Karpas-422 (cell line): ENCODE measurements around the gene HK1. TPM values are rescaled to one million over a fixed set of nuclear protein-coding genes. Genes with fewer than 3 reads are reported as not detected.

Experiments used
- DNase-seq: peaks from one replicate; pipeline ENCODE4 v3.0.0-alpha.2; 2015
- H2AFZ ChIP-seq: fragments of 200-600 bp; sonication (generic); 2 replicates; pipeline ENCODE4 v1.6.1; 2014; ENCODE audit warnings: antibody characterized with exemption, low read length, mixed read lengths
- H3K27ac ChIP-seq: fragments of 200-600 bp; sonication (generic); 2 replicates; pipeline ENCODE4 v1.5.1; 2014; ENCODE audit warnings: mild to moderate bottlenecking, low read length, moderate library complexity
- H3K27me3 ChIP-seq: fragments of 200-600 bp; sonication (generic); 2 replicates; pipeline ENCODE4 v1.6.1; 2014; ENCODE audit warnings: low read length, mixed read lengths
- H3K36me3 ChIP-seq: fragments of 200-600 bp; sonication (generic); 2 replicates; pipeline ENCODE4 v1.6.1; 2014; ENCODE audit warnings: low read length, mixed read lengths; ENCODE audit not compliant: insufficient read depth
- H3K4me1 ChIP-seq: fragments of 200-600 bp; sonication (generic); 2 replicates; pipeline ENCODE4 v1.6.1; 2014; ENCODE audit warnings: mild to moderate bottlenecking, low read length, mixed read lengths
- H3K4me2 ChIP-seq: fragments of 200-600 bp; sonication (generic); 2 replicates; pipeline ENCODE4 v1.6.1; 2014; ENCODE audit warnings: low read length, low read depth, mild to moderate bottlenecking; ENCODE audit not compliant: poor library complexity, severe bottlenecking
- H3K4me3 ChIP-seq: fragments of 200-600 bp; sonication (generic); 2 replicates; pipeline ENCODE4 v1.5.1; 2014; ENCODE audit warnings: mild to moderate bottlenecking, antibody characterized with exemption, low read length, mixed read lengths
- H3K79me2 ChIP-seq: fragments of 200-600 bp; sonication (generic); 2 replicates; pipeline ENCODE4 v1.6.1; 2014; ENCODE audit warnings: mild to moderate bottlenecking, low read length, mixed read lengths
- H3K9ac ChIP-seq: fragments of 200-600 bp; sonication (generic); 2 replicates; pipeline ENCODE4 v1.6.0; 2014; ENCODE audit warnings: low read length
- H3K9me2 ChIP-seq: fragments of 200-600 bp; sonication (generic), shearing (Covaris generic); replicated peaks from 2 replicates; pipeline ENCODE4 v1.6.0; 2014; ENCODE audit warnings: mild to moderate bottlenecking, low read length, moderate library complexity; ENCODE audit not compliant: insufficient read depth
- H3K9me3 ChIP-seq: fragments of 300-700, 200-600 bp; sonication (generic); 2 replicates; pipeline ENCODE4 v1.6.1; 2014; ENCODE audit warnings: low read length, mixed read lengths
- H4K20me1 ChIP-seq: fragments of 200-600 bp; sonication (generic); 2 replicates; pipeline ENCODE4 v1.6.1; 2014; ENCODE audit warnings: mild to moderate bottlenecking, antibody characterized with exemption, low read length, low read depth; ENCODE audit not compliant: insufficient read depth
- total RNA-seq: library from RNA; depleted of rRNA; stranded (reverse); fragments of >200 nt; shearing (Covaris generic); gene quantifications from 2 replicates; pipeline ENCODE4 v1.2.3, GENCODE V29; 2014; ENCODE audit warnings: low replicate concordance

HK1 gene
- total RNA-seq, 1 experiment from 2014 or later = 54.6 TPM

DNA sequence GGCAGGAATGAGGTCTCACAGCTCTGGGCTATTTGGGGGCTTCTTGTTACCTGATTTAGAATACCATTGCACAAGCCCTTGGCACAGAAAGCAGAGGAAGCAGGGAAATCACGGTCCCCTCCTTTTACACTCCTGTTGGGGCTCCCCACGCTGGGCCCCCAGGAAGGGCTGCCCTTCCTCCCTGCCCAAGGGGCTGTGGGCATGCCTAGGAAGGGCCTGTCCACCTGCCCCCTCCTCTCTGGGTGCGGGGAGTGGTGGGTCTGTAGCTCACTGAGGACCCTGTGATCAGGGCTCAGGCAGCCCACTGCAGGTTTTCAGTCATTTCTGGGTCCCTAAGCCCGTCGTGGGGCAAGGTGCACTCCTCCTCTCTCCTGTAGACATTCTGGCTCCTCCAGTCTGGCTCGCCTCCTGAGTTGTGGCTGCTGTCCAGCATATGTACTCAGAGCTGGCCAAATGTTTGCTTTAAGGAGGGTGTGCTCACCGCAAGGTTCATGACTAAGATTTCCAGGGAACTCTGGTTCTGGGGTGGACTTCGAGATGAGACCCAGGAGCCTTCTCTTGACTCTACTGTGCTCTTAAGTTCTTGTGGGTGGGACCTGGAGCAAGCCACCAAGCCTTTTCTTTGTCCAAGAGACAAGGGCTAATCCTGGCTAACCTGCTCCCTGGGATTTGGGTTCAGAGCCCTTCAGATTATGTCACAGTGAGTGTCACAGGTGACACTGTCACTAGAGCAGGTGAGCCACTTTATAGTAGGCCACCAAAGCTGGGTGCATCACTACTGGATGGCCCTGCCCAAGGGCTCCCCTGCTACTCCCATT is 82.4 kb downstream of the HK1 start:
- Histone ChIP-seq H3K27me3 (no peaks in the 10 kb centered on the region), H3K4me1 (no peaks in the 10 kb centered on the region), H3K4me2 (no peak overlapping the region), H3K9me3 (no peaks in the 10 kb centered on the region), H3K27ac (no peak overlapping the region), H4K20me1 (peaks cover 7% of the 10 kb centered on the region; the same call in 1 of the 2 replicates), H3K36me3 (peaks cover 12% of the 10 kb centered on the region; the same call in 1 of the 2 replicates), H3K4me3 (no peak overlapping the region), H3K9ac (no peak overlapping the region), H3K79me2 (peaks cover 87% of the 10 kb centered on the region), H3K9me2 (no peaks in the 10 kb centered on the region), H2AFZ (no peak overlapping the region)
- no peak for DNase-seq

DNA sequence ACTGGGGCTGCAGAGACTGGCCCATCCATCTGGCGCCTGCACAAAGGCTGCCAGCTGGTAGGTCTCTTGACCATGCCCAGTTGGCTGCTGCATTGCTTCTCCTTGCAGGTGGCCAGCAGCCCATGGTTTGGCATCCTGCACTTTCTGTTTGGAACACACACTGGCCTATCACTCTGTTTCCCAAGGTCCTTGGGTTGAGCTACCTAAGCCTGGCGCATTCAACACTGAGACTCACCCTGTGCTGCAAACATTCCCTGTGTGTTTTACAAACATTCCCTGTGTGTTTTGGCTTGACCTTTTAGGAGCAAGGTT is 83.0 kb downstream of the HK1 start:
- H3K27ac ChIP-seq = no peak overlapping the region
- no peak overlapping the region for H3K4me2 ChIP-seq
- peaks cover 81% of the 10 kb centered on the region for H3K79me2 ChIP-seq

DNA sequence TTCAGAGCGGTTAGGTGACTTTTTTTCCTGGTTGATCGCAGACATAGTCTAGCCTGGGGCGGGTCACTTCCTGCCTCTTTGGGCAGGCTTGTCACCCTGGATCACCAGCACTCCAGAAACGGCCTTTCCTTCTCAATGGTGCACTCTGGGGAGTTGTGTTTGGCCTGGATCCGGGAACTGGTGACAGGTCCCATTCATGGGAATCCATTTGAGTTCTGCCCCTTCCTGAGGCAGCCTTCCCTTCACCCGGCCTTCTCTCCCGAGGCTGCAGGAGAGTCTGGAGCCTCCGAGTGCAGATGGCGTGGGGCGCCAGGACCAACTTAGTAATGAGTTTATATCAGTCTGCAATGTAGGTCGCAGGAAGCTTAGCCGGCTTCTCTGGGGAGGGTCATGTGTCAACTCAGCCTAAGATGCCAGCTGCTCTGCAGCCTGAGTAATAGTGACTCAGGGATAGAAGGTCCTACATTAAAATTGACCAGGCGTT is 84.2 kb downstream of the HK1 start:
- Histone ChIP-seq H3K4me1 (no peaks in the 10 kb centered on the region), H3K79me2 (peaks cover 75% of the 10 kb centered on the region), H3K27ac (no peak overlapping the region), H3K4me3 (no peak overlapping the region), H3K36me3 (peaks cover 12% of the 10 kb centered on the region; the same call in 1 of the 2 replicates), H3K9me3 (no peaks in the 10 kb centered on the region), H4K20me1 (peaks cover 7% of the 10 kb centered on the region; the same call in 1 of the 2 replicates), H3K4me2 (no peak overlapping the region), H3K9me2 (no peaks in the 10 kb centered on the region), H3K9ac (no peak overlapping the region), H3K27me3 (no peaks in the 10 kb centered on the region), H2AFZ (no peak overlapping the region)
- DNase-seq = no peak

More for the DNA sequence above, 83.0 kb downstream of the HK1 start:
- Histone ChIP-seq H3K4me3 (no peak overlapping the region), H3K9me3 (no peaks in the 10 kb centered on the region), H3K9ac (no peak overlapping the region), H3K9me2 (no peaks in the 10 kb centered on the region), H4K20me1 (peaks cover 7% of the 10 kb centered on the region; the same call in 1 of the 2 replicates), H3K4me1 (no peaks in the 10 kb centered on the region), H3K36me3 (peaks cover 12% of the 10 kb centered on the region; the same call in 1 of the 2 replicates), H3K27me3 (no peaks in the 10 kb centered on the region), H2AFZ (no peak overlapping the region)
- no peak for DNase-seq

DNA sequence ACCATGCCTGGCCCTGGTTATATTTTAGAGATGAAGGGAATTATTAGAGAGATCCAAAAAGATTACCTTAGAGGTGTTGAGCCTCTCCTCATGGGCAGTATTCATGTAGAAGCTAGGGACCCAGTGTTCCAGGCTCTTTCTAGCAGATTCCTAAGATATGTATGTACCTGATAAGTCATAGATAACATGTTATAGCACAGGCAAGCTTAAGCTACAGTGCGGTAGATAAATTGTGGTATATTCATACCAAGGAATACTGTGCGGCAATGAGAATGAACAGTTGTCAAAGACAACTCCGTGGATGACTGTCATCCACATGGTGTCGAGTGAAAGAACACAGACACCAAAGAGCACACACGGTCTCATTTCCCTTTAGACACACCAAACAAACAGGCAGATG is 85.4 kb downstream of the HK1 start:
- no peak for DNase-seq
- peaks cover 66% of the 10 kb centered on the region for H3K79me2 ChIP-seq
- no peak overlapping the region for H2AFZ ChIP-seq
- H3K4me1 ChIP-seq = no peaks in the 10 kb centered on the region
- peaks cover 12% of the 10 kb centered on the region; the same call in 1 of the 2 replicates for H3K36me3 ChIP-seq
- no peaks in the 10 kb centered on the region for H3K9me2 ChIP-seq
- no peak overlapping the region for H3K4me2 ChIP-seq
- H4K20me1 ChIP-seq = peaks cover 7% of the 10 kb centered on the region; the same call in 1 of the 2 replicates
- H3K9me3 ChIP-seq = no peaks in the 10 kb centered on the region
- H3K9ac ChIP-seq = no peak overlapping the region
- no peaks in the 10 kb centered on the region for H3K27me3 ChIP-seq
- no peak overlapping the region for H3K27ac ChIP-seq
- no peak overlapping the region for H3K4me3 ChIP-seq

DNA sequence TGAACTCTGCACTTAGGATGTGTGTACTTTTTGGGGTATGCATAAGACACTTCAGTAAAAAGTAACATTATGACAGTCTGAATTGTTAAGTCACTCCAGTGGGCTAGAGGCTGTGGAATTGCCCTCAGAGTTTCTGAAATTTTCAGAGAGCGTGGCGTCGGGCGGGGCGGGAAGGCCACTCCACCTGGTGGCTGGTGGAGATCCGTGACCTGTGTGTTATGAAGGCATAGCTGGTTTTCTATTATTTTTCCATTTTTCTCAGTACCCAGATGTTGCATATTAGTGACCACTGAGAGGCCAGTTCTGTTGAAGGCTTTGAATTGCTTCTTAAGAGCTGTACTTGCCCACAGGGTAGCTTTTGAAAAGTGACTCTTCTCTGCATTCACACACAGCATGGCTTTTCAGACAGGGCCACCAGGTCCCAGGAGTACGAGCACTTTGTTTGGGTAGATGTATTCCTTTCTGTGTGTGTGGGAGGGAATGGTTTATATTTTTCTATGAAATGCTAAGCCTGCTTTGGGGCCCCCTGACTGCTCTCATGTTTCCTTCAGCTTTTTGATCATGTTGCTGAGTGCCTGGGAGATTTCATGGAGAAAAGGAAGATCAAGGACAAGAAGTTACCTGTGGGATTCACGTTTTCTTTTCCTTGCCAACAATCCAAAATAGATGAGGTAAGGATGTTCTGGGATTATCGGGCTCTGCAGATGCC is 86.1 kb downstream of the HK1 start:
- Histone ChIP-seq H3K79me2 (peaks cover 62% of the 10 kb centered on the region), H3K4me2 (no peak overlapping the region), H3K27me3 (no peaks in the 10 kb centered on the region), H3K36me3 (peaks cover 18% of the 10 kb centered on the region; the same call in 1 of the 2 replicates), H3K27ac (no peak overlapping the region), H3K4me1 (no peaks in the 10 kb centered on the region), H3K9me2 (no peaks in the 10 kb centered on the region), H4K20me1 (peaks cover 7% of the 10 kb centered on the region; the same call in 1 of the 2 replicates), H3K9me3 (no peaks in the 10 kb centered on the region), H3K9ac (no peak overlapping the region), H3K4me3 (no peak overlapping the region), H2AFZ (no peak overlapping the region)
- no peak for DNase-seq

DNA sequence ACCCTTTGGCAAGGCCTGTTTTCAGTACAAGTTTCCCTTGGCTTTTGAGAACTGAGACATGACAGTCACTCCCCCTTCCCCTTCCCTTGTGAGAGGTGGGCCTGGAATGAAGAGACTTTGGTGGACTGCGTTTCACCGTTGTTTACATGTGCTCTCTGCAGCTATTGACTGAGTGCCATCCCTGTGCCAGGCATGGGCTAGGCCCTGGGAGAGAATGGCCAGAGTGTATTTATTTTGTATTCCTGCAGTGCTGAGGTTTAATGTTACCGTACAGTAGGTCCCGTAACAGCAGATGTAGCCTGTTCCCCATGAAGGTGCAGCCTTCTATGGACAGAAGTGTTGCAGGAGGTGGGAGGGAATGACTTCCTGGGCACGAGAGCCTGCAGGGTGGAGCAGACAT is 88.4 kb downstream of the HK1 start:
- Histone ChIP-seq H3K36me3 (peaks cover 27% of the 10 kb centered on the region), H3K27me3 (no peaks in the 10 kb centered on the region), H3K27ac (no peak overlapping the region), H3K9ac (no peak overlapping the region), H3K4me1 (no peaks in the 10 kb centered on the region), H3K79me2 (peaks cover 54% of the 10 kb centered on the region), H3K9me2 (no peaks in the 10 kb centered on the region), H3K9me3 (no peaks in the 10 kb centered on the region), H4K20me1 (peaks cover 7% of the 10 kb centered on the region; the same call in 1 of the 2 replicates), H3K4me3 (no peak overlapping the region), H2AFZ (no peak overlapping the region), H3K4me2 (no peak overlapping the region)
- DNase-seq = no peak

DNA sequence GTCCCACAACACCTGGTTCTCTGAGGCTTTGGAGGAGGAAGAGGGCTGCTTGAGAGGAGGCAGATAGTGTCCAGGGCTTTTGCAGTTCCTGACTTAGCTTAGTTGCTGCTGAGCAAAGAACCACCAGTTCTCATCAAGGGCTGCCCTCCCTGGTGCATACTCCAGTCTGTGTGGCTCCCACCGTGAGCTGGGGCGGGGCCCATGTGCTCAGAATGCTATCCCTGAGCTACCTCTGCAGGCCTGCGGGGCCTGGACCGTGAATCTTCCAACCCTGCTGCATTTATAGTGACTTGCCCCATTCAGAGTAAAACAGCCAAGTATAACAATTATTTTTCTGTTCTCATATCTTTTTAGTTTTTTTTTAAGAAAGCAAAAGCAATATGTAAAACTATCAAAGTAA is 89.2 kb downstream of the HK1 start:
- H3K9me2 ChIP-seq = no peaks in the 10 kb centered on the region
- H3K9ac ChIP-seq = no peak overlapping the region
- no peak overlapping the region for H3K4me2 ChIP-seq
- H3K9me3 ChIP-seq = no peaks in the 10 kb centered on the region
- peaks cover 4% of the 10 kb centered on the region; the same call in 1 of the 2 replicates for H4K20me1 ChIP-seq
- no peak overlapping the region for H3K27ac ChIP-seq
- peaks cover 58% of the 10 kb centered on the region for H3K79me2 ChIP-seq
- H3K4me3 ChIP-seq = no peak overlapping the region
- H2AFZ ChIP-seq = no peak overlapping the region
- H3K27me3 ChIP-seq = no peaks in the 10 kb centered on the region
- H3K4me1 ChIP-seq = no peaks in the 10 kb centered on the region
- no peak for DNase-seq
- peaks cover 27% of the 10 kb centered on the region for H3K36me3 ChIP-seq
